ENCODE results near the gene GDF7.

DNA sequence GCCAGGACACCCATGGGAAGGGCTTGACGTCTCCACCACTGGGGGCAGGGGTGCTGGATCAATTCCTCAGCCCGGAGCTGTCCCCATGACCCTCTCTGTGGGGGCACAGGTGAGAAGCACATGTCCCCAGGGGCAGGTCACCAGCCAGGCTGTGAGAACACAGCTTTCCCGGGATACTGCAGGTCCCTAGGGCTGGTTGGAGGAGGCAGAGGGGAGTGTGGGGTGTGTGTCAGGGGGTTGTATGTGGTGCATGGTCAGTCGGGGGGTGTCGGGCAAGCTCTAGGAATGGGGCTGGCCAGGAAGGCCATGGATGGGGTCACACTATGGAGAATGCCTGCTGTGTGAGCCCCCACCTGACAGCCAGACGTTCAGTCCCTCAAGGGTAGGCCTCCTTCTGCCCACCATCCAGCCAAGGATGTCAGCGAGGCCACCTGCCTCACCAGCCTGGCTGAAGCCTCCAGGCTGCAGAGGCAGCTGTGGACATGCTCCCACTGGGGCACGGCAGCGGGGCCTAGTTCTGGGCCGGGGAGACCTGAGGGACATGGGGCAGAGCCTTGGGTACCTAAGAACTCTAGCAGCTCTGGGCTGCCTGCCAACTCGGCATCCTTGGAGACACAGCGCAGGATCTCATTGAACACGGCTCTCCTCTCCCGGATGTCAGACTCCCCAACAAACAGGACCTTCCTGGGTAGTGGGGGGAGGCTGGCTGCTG is 26.4 kb upstream of the GDF7 start:
- TF ChIP-seq, protein P1, sequence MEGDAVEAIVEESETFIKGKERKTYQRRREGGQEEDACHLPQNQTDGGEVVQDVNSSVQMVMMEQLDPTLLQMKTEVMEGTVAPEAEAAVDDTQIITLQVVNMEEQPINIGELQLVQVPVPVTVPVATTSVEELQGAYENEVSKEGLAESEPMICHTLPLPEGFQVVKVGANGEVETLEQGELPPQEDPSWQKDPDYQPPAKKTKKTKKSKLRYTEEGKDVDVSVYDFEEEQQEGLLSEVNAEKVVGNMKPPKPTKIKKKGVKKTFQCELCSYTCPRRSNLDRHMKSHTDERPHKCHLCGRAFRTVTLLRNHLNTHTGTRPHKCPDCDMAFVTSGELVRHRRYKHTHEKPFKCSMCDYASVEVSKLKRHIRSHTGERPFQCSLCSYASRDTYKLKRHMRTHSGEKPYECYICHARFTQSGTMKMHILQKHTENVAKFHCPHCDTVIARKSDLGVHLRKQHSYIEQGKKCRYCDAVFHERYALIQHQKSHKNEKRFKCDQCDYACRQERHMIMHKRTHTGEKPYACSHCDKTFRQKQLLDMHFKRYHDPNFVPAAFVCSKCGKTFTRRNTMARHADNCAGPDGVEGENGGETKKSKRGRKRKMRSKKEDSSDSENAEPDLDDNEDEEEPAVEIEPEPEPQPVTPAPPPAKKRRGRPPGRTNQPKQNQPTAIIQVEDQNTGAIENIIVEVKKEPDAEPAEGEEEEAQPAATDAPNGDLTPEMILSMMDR (IDR thresholded peaks at IDR 0.05; ENCODE audit: control extremely low read depth in 1 of 3, insufficient read depth in 1 of 3, low read depth in 1 of 3, low read length in 3 of 3): no peak
- TF ChIP-seq MAFK (IDR thresholded peaks at IDR 0.05; ENCODE audit: low read depth, low read length): no peak
- TF ChIP-seq GABPA (IDR thresholded peaks at IDR 0.05; ENCODE audit: borderline replicate concordance, insufficient read depth, low read length): no peak
- no peak for TF ChIP-seq POLR2A (IDR thresholded peaks at IDR 0.05; ENCODE audit: control extremely low read depth in 1 of 2, low read depth in 2 of 2, low read length in 2 of 2)
- no peak for TF ChIP-seq ASH2L (IDR thresholded peaks at IDR 0.05; ENCODE audit: low read length)
- TF ChIP-seq, protein P2, sequence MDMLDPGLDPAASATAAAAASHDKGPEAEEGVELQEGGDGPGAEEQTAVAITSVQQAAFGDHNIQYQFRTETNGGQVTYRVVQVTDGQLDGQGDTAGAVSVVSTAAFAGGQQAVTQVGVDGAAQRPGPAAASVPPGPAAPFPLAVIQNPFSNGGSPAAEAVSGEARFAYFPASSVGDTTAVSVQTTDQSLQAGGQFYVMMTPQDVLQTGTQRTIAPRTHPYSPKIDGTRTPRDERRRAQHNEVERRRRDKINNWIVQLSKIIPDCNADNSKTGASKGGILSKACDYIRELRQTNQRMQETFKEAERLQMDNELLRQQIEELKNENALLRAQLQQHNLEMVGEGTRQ (IDR thresholded peaks at IDR 0.05; ENCODE audit: low read length): no peak
- no peak for TF ChIP-seq SUZ12 (IDR thresholded peaks at IDR 0.05; ENCODE audit: low read length)
- TF ChIP-seq EZH2 (IDR thresholded peaks at IDR 0.05; ENCODE audit: low read depth, low read length, severe bottlenecking): no peak
- no peak for TF ChIP-seq BACH1 (IDR thresholded peaks at IDR 0.05; ENCODE audit: low read length)
- no peak for TF ChIP-seq TEAD4 (IDR thresholded peaks at IDR 0.05; ENCODE audit: low read depth, low read length)
- TF ChIP-seq EGR1 (IDR thresholded peaks at IDR 0.05; ENCODE audit: borderline replicate concordance, low read depth, low read length): no peak

Data from H1 (cell line).